Astrocyte (in vitro differentiated cells and primary cell): ENCODE data around the gene DENND4C. TPM values are rescaled to one million over a fixed set of nuclear protein-coding genes. Genes with fewer than 3 reads are reported as not detected.
"Not testable (repeated sequence)": the region's sequence is repeated elsewhere in the genome, so short reads cannot be mapped to it uniquely, and the experiment has no call there.

Experiments used
- DNase-seq: peaks from one replicate; pipeline ENCODE4 v3.0.0-alpha.2; 2010; ENCODE audit warnings: low read depth
- FAIRE-seq: peaks from 2 replicates; lab custom pipeline; 2011; peaks lifted over from hg19 to GRCh38; lab: Jason Lieb, UNC
- H2AFZ ChIP-seq: 2 replicates; pipeline ENCODE4 v1.6.0; 2012; ENCODE audit warnings: low read depth, low read length, inconsistent platforms
- H3K27ac ChIP-seq: 2 replicates; pipeline ENCODE4 v1.5.1; 2011; ENCODE audit warnings: low read depth, low read length, inconsistent platforms
- H3K27me3 ChIP-seq: 2 replicates; pipeline ENCODE4 v1.6.0; 2011; ENCODE audit warnings: low read length, inconsistent platforms; ENCODE audit not compliant: insufficient read depth
- H3K36me3 ChIP-seq: 2 replicates; pipeline ENCODE4 v1.5.1; 2011; ENCODE audit warnings: low read length, inconsistent platforms; ENCODE audit not compliant: insufficient read depth
- H3K4me1 ChIP-seq: 2 replicates; pipeline ENCODE4 v1.5.1; 2011; ENCODE audit warnings: low read length, inconsistent platforms; ENCODE audit not compliant: insufficient read depth
- H3K4me2 ChIP-seq: 2 replicates; pipeline ENCODE4 v1.6.0; 2012; ENCODE audit warnings: low read length, inconsistent platforms
- H3K4me3 ChIP-seq: 2 replicates; pipeline ENCODE4 v1.5.1; 2011; ENCODE audit warnings: low read depth, mild to moderate bottlenecking, low read length, inconsistent platforms; ENCODE audit not compliant: insufficient read depth
- H3K79me2 ChIP-seq: 2 replicates; pipeline ENCODE4 v1.6.0; 2012; ENCODE audit warnings: mild to moderate bottlenecking, low read length, inconsistent platforms; ENCODE audit not compliant: insufficient read depth
- H3K9ac ChIP-seq: 2 replicates; pipeline ENCODE4 v1.6.0; 2012; ENCODE audit warnings: mild to moderate bottlenecking, low read length, inconsistent platforms
- H3K9me3 ChIP-seq: 2 replicates; pipeline ENCODE4 v1.5.1; 2012; ENCODE audit warnings: low read depth, mild to moderate bottlenecking, low read length, inconsistent platforms; ENCODE audit not compliant: insufficient read depth
- H4K20me1 ChIP-seq: 2 replicates; pipeline ENCODE4 v1.6.0; 2012; ENCODE audit warnings: low read length, inconsistent platforms; ENCODE audit not compliant: insufficient read depth
- H3K27ac Mint-ChIP-seq: one replicate; pipeline ENCODE4 v1.8.0; 2021; ENCODE audit warnings: mild to moderate bottlenecking, mixed read lengths; ENCODE audit not compliant: unreplicated experiment
- H3K27me3 Mint-ChIP-seq: one replicate; pipeline ENCODE4 v1.8.0; 2021; ENCODE audit warnings: low read depth, mixed read lengths; ENCODE audit not compliant: unreplicated experiment
- H3K36me3 Mint-ChIP-seq: one replicate; pipeline ENCODE4 v1.8.0; 2021; ENCODE audit warnings: low read depth, mixed read lengths; ENCODE audit not compliant: unreplicated experiment
- H3K4me1 Mint-ChIP-seq: one replicate; pipeline ENCODE4 v1.8.0; 2021; ENCODE audit warnings: low read depth, mixed read lengths; ENCODE audit not compliant: unreplicated experiment
- H3K4me3 Mint-ChIP-seq: one replicate; pipeline ENCODE4 v1.8.0; 2021; ENCODE audit warnings: mild to moderate bottlenecking, moderate library complexity, mixed read lengths; ENCODE audit not compliant: unreplicated experiment
- H3K9me3 Mint-ChIP-seq: one replicate; pipeline ENCODE4 v1.8.0; 2021; ENCODE audit warnings: mild to moderate bottlenecking, mixed read lengths; ENCODE audit not compliant: unreplicated experiment
- CTCF ChIP-seq: IDR thresholded peaks from 2 replicates; pipeline ENCODE4 v1.5.1; 2011; ENCODE audit warnings: low read depth, mild to moderate bottlenecking, inconsistent platforms, low read length, moderate library complexity; ENCODE audit not compliant: insufficient read depth
- EZH2 ChIP-seq: IDR thresholded peaks from 2 replicates; pipeline ENCODE4 v1.6.1; 2012; ENCODE audit warnings: mild to moderate bottlenecking, low read length, inconsistent platforms; ENCODE audit not compliant: insufficient read depth
- total RNA-seq: library from RNA; stranded (reverse); gene quantifications from 2 replicates; pipeline ENCODE4 v1.2.1, GENCODE V29; 2021

DENND4C gene
- total RNA-seq, 1 donor from 2014 or later, result 19.6 TPM

GRCh38 chr9:19397845-19398244 is 167.4 kb downstream of the DENND4C start:
- Histone ChIP-seq H3K4me2 (no peak overlapping the region), H3K9me3 (no peaks in the 10 kb centered on the region), H2AFZ (no peak overlapping the region), H3K27me3 (no peaks in the 10 kb centered on the region), H4K20me1 (no peaks in the 10 kb centered on the region), H3K4me3 (no peak overlapping the region), H3K4me1 (no peaks in the 10 kb centered on the region), H3K79me2 (no peaks in the 10 kb centered on the region), H3K9ac (no peak overlapping the region), H3K36me3 (no peaks in the 10 kb centered on the region), H3K27ac (no peak overlapping the region)
- no peak for TF ChIP-seq CTCF
- TF ChIP-seq EZH2, result no peak
- Mint-ChIP-seq H3K9me3 (peaks cover 16% of the 10 kb centered on the region), H3K4me3 (no peak overlapping the region), H3K27ac (no peak overlapping the region), H3K4me1 (no peaks in the 10 kb centered on the region), H3K27me3 (peaks cover 2% of the 10 kb centered on the region), H3K36me3 (peaks cover 4% of the 10 kb centered on the region)
- FAIRE-seq (no peak), DNase-seq (no peak)

GRCh38 chr9:19403231-19403630 is 172.7 kb downstream of the DENND4C start:
- not testable (repeated sequence) for H3K4me3 ChIP-seq, H3K4me1 Mint-ChIP-seq, H3K4me3 Mint-ChIP-seq, H3K79me2 ChIP-seq, H3K36me3 ChIP-seq, H3K4me1 ChIP-seq, H2AFZ ChIP-seq, H4K20me1 ChIP-seq, H3K9ac ChIP-seq, H3K27me3 Mint-ChIP-seq, H3K27me3 ChIP-seq, H3K4me2 ChIP-seq, H3K36me3 Mint-ChIP-seq, H3K27ac ChIP-seq, H3K9me3 ChIP-seq, FAIRE-seq, DNase-seq, H3K27ac Mint-ChIP-seq
- H3K9me3 Mint-ChIP-seq, result peaks cover 22% of the 10 kb centered on the region

DNA sequence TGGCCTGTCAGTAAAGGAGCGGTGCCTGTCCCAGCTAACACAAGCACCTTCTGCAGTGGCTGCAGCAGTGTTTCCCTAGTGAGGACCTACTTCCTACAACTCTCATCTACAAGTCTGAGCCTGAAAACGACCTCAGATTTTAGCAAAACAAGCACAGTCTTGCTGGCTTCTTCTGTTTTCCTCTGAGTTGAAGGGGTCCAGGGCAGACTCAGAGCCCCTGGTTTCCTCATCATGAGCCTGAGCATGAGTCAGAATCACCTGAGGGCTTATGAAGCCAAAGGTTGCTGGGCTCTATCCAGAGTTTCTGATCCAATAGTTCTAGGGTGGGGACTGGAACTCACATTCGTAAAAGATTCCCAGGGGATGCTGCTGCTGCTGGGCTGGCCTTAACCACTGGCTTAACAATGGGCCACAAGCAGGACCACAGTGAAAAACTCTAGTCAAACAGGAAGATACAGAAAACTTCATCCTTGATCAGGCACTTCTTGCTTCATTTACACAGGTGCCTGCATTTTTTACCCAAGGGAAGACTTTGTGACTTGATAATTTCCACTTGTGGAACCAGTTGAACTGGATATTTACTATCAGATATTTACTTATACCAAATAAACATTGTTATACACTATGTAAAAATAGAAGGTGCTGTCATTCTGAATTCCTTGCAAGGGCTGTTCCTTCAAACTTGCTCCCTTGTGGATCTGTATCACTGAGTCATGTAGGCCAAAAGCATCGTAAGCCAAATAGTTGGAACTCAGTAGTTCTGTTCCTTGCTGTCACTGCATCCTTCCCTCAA is 174.0 kb downstream of the DENND4C start:
- H3K9ac ChIP-seq, result no peak overlapping the region
- H3K27ac ChIP-seq, result no peak overlapping the region
- H4K20me1 ChIP-seq, result no peaks in the 10 kb centered on the region
- Mint-ChIP-seq H3K36me3 (peaks cover 9% of the 10 kb centered on the region), H3K27me3 (peaks cover 4% of the 10 kb centered on the region), H3K4me1 (peaks cover under 1% of the 10 kb centered on the region), H3K27ac (no peak overlapping the region), H3K4me3 (no peak overlapping the region), H3K9me3 (peaks cover 22% of the 10 kb centered on the region)
- no peaks in the 10 kb centered on the region for H3K36me3 ChIP-seq
- no peak overlapping the region for H2AFZ ChIP-seq
- DNase-seq (no peak), FAIRE-seq (no peak)
- peaks cover 2% of the 10 kb centered on the region for H3K4me1 ChIP-seq
- no peaks in the 10 kb centered on the region for H3K79me2 ChIP-seq
- no peaks in the 10 kb centered on the region for H3K27me3 ChIP-seq
- no peak overlapping the region for H3K4me2 ChIP-seq
- no peaks in the 10 kb centered on the region for H3K9me3 ChIP-seq
- TF ChIP-seq CTCF (no peak), EZH2 (no peak)
- no peak overlapping the region for H3K4me3 ChIP-seq
